GM12878 (cell line): ENCODE measurements around the gene MEGF6. TPM values are rescaled to one million over a fixed set of nuclear protein-coding genes. Genes with fewer than 3 reads are reported as not detected.

Experiments
- ATAC-seq: fragments of 200-7000 bp; cut with Tn5 transposase; 3 replicates; pipeline ENCODE4 v1.9.1; 2020; ENCODE audit warnings: mild to moderate bottlenecking, moderate library complexity
- BruUV-seq: library from RNA; stranded (reverse); fragments of 400-500 nt; replicated peaks from 2 replicates; lab custom pipeline; 2021; lab: Mats Ljungman, UMichigan
- CTCF ChIA-PET: fragments of 300-600 bp; sonication (Branson Sonifier 250); formaldehyde crosslinking; extraction: SDS; loops from one replicate; lab custom pipeline; 2021; ENCODE audit warnings: inconsistent platforms; lab: Yijun Ruan, JAX
- POLR2A ChIA-PET: fragments of 350-600 bp; formaldehyde crosslinking; extraction: SDS; loops from one replicate; lab custom pipeline; 2021; ENCODE audit warnings: inconsistent platforms; lab: Charles Lee
- RAD21 ChIA-PET: fragments of 300-600 bp; sonication (Branson Sonifier 250); formaldehyde crosslinking; loops from one replicate; lab custom pipeline; 2023; ENCODE audit warnings: antibody characterized with exemption; ENCODE audit not compliant: unreplicated experiment; lab: Charles Lee
- SMC1A ChIA-PET: fragments of 300-600 bp; sonication (Branson Sonifier 250); formaldehyde crosslinking; loops from one replicate; lab custom pipeline; 2023; ENCODE audit not compliant: unreplicated experiment, uncharacterized antibody; lab: Charles Lee
- DNase-seq: peaks from one replicate; pipeline ENCODE4 v3.0.0-alpha.2; 2011; ENCODE audit warnings: low read depth, low spot score
- FAIRE-seq: peaks from 3 replicates; lab custom pipeline; 2011; peaks lifted over from hg19 to GRCh38; lab: Jason Lieb, UNC
- H2AFZ ChIP-seq: 2 replicates; pipeline ENCODE4 v1.6.0; 2011; ENCODE audit warnings: low read depth, low read length, control low read depth; ENCODE audit not compliant: control insufficient read depth
- H3K27ac ChIP-seq: 2 replicates; pipeline ENCODE4 v1.5.1; 2011; ENCODE audit warnings: control low read depth; ENCODE audit not compliant: control insufficient read depth, insufficient read depth
- H3K27me3 ChIP-seq, 2 experiments: replicated peaks in 1 of 2; 2 replicates each; pipeline versions ENCODE4 v1.6.0 to v1.6.1; 2011; ENCODE audit warnings: low read length in 1 of 2; ENCODE audit not compliant: control insufficient read depth in 2 of 2, insufficient read depth in 2 of 2
- H3K36me3 ChIP-seq, 2 experiments: 2 replicates each; pipeline ENCODE4 v1.5.1; 2011; ENCODE audit warnings: low read length in 1 of 2; ENCODE audit not compliant: control insufficient read depth in 2 of 2, insufficient read depth in 2 of 2
- H3K4me1 ChIP-seq: 2 replicates; pipeline ENCODE4 v1.6.1; 2011; ENCODE audit warnings: mild to moderate bottlenecking, low read length, moderate library complexity, mixed read lengths; ENCODE audit not compliant: control insufficient read depth, insufficient read depth
- H3K4me2 ChIP-seq: 2 replicates; pipeline ENCODE4 v1.6.0; 2011; ENCODE audit warnings: control low read depth; ENCODE audit not compliant: control insufficient read depth, insufficient read depth
- H3K4me3 ChIP-seq: fragments of 200-600 bp; sonication (generic); 2 replicates; pipeline ENCODE4 v1.5.1; 2016
- H3K79me2 ChIP-seq: 2 replicates; pipeline ENCODE4 v1.6.0; 2011; ENCODE audit warnings: low read length; ENCODE audit not compliant: control insufficient read depth, insufficient read depth
- H3K9ac ChIP-seq: 2 replicates; pipeline ENCODE4 v1.8.0; 2011; ENCODE audit warnings: low read length, control low read depth, mixed read lengths; ENCODE audit not compliant: control insufficient read depth, insufficient read depth
- H3K9me3 ChIP-seq: replicated peaks from 3 replicates; pipeline ENCODE4 v1.5.1; 2011; ENCODE audit warnings: mild to moderate bottlenecking, low read length; ENCODE audit not compliant: control insufficient read depth, insufficient read depth
- H4K20me1 ChIP-seq: 2 replicates; pipeline ENCODE4 v1.6.0; 2011; ENCODE audit not compliant: control insufficient read depth, insufficient read depth
- BCL11A ChIP-seq: IDR thresholded peaks from 2 replicates; pipeline ENCODE4 v1.6.1; 2011; ENCODE audit warnings: low read depth, low read length
- CREM ChIP-seq: IDR thresholded peaks from 2 replicates; pipeline ENCODE4 v1.6.1; 2014; ENCODE audit warnings: antibody characterized with exemption, low read depth
- EZH2 ChIP-seq: IDR thresholded peaks from 2 replicates; pipeline ENCODE4 v1.6.1; 2012; ENCODE audit warnings: low read depth, mild to moderate bottlenecking, control low read depth, inconsistent platforms, low read length, borderline replicate concordance; ENCODE audit not compliant: control insufficient read depth
- HCFC1 ChIP-seq: fragments of 150-350 bp; IDR thresholded peaks from 2 replicates; pipeline ENCODE4 v1.6.1; 2014; ENCODE audit warnings: low read length
- MTA3 ChIP-seq: IDR thresholded peaks from 2 replicates; pipeline ENCODE4 v1.6.1; 2012; ENCODE audit warnings: low read length, inconsistent platforms, borderline replicate concordance
- MYB ChIP-seq: fragments of 150-350 bp; IDR thresholded peaks from 2 replicates; pipeline ENCODE4 v1.6.1; 2014; ENCODE audit warnings: mild to moderate bottlenecking, low read depth, low read length, borderline replicate concordance
- PML ChIP-seq: IDR thresholded peaks from 2 replicates; pipeline ENCODE4 v1.6.1; 2012; ENCODE audit warnings: low read length, inconsistent platforms
- POLR2AphosphoS5 ChIP-seq: IDR thresholded peaks from 2 replicates; pipeline ENCODE4 v1.6.1; 2011; ENCODE audit warnings: mild to moderate bottlenecking, low read length, inconsistent platforms
- RAD51 ChIP-seq: fragments of 450-650 bp; IDR thresholded peaks from 2 replicates; pipeline ENCODE4 v1.6.1; 2016; ENCODE audit warnings: moderate library complexity, mild to moderate bottlenecking, inconsistent platforms
- SIX5 ChIP-seq: IDR thresholded peaks from 2 replicates; pipeline ENCODE4 v1.6.1; 2011; ENCODE audit warnings: mild to moderate bottlenecking, low read depth, low read length, moderate library complexity; ENCODE audit not compliant: severe bottlenecking
- TBL1XR1 ChIP-seq: IDR thresholded peaks from 2 replicates; pipeline ENCODE4 v1.6.1; 2012; ENCODE audit warnings: low read depth, low read length, improper control_type of control experiment
- USF1 ChIP-seq: IDR thresholded peaks from 2 replicates; pipeline ENCODE4 v1.6.1; 2011; ENCODE audit warnings: borderline replicate concordance, low read depth, mild to moderate bottlenecking, moderate library complexity, mixed read lengths, low read length; ENCODE audit not compliant: insufficient read depth; ENCODE audit errors: extremely low read length
- WRNIP1 ChIP-seq: IDR thresholded peaks from 2 replicates; pipeline ENCODE4 v1.6.1; 2011; ENCODE audit warnings: low read depth, low read length, improper control_type of control experiment, borderline replicate concordance
- YBX1 ChIP-seq: fragments of 450-650 bp; IDR thresholded peaks from 2 replicates; pipeline ENCODE4 v1.6.1; 2016; ENCODE audit warnings: antibody characterized with exemption
- YY1 ChIP-seq: IDR thresholded peaks from 2 replicates; pipeline ENCODE4 v1.6.1; 2011; ENCODE audit warnings: low read depth, mild to moderate bottlenecking, low read length
- ZNF24 ChIP-seq: fragments of 450-650 bp; IDR thresholded peaks from 2 replicates; pipeline ENCODE4 v1.6.1; 2017; ENCODE audit warnings: antibody characterized with exemption, mild to moderate bottlenecking
- WGBS: methylation state at CpG from one replicate; pipeline ENCODE4 v1.1.6; 2016; ENCODE audit warnings: low lambda C conversion rate; ENCODE audit not compliant: insufficient replicate concordance, insufficient coverage; ENCODE audit errors: missing lambda C conversion rate; 5-methylcytosine and 5-hydroxymethylcytosine counted together
- in situ Hi-C: fragments of 300-500 bp; cut with MboI; formaldehyde crosslinking; loops from 9 replicates; pipeline ENCODE4 v1.14.3; 2018; ENCODE audit warnings: mixed read lengths
- intact Hi-C: fragments of 100-400 bp; cut with micrococcal nuclease; formaldehyde crosslinking; loops from one replicate; pipeline ENCODE4 v1.14.2; 2022; ENCODE audit not compliant: unreplicated experiment
- polyA plus RNA-seq, 11 experiments: library from polyadenylated mRNA; depleted of rRNA in 4 of 11; unstranded in 6 of 11; stranded (reverse) in 5 of 11; fragments of >200 nt; fragmentation: Nextera tagmentation in 4 of 11; fragmentation: Illumina TruSeq in 1 of 11; extraction: Ambion mirVana in 4 of 11; extraction: Trizol in 1 of 11; gene quantifications; 1 replicate in 1 of 11; 2 replicates in 10 of 11; pipeline versions ENCODE4 v1.2.1 to v1.2.3, GENCODE V29; 2011 to 2016; ENCODE audit warnings: inconsistent platforms in 2 of 11, missing spikeins in 2 of 11, low read depth in 1 of 11
- total RNA-seq, 4 experiments: library from RNA; depleted of rRNA in 3 of 4; stranded (reverse); fragments of >200 nt in 3 of 4; fragmentation: Illumina TruSeq in 1 of 4; extraction: Trizol in 1 of 4; gene quantifications; 2 replicates each; pipeline versions ENCODE4 v1.2.1 to v1.2.3, GENCODE V29; 2013 to 2021
- TF ChIP-seq, protein P1 (sequence below): fragments of 450-650 bp; IDR thresholded peaks from 2 replicates; pipeline ENCODE4 v1.6.1; 2017; ENCODE audit warnings: antibody characterized with exemption, mild to moderate bottlenecking, moderate library complexity
- TF ChIP-seq, protein P2 (sequence below): fragments of 450-650 bp; formaldehyde crosslinking; IDR thresholded peaks from 2 replicates; pipeline ENCODE4 v1.4.0; 2020; ENCODE audit warnings: mild to moderate bottlenecking, moderate library complexity

The MEGF6 gene
- total and polyA plus RNA-seq, 10 of the 15 experiments (the other 5 are each of a cell fraction or from before 2014, with no cell fraction given): 0.03 to 0.41 TPM; not detected in 8

- H3K4me3 ChIP-seq: no peak overlapping the region
- no peaks in the 10 kb centered on the region for H3K36me3 ChIP-seq
- DNase-seq: no peak
- no peaks in the 10 kb centered on the region; a peak in 1 of 4 replicates for H3K27me3 ChIP-seq
- H3K9me3 ChIP-seq: no peaks in the 10 kb centered on the region
- no peak overlapping the region for H3K27ac ChIP-seq
- SMC1A ChIA-PET: no interaction called here
- in situ Hi-C loops: no loop called here
- no peak overlapping the region for H2AFZ ChIP-seq
- TF ChIP-seq MTA3 (no peak), SIX5 (no peak), MYB (no peak), POLR2AphosphoS5 (no peak), PML (no peak), HCFC1 (no peak), USF1 (no peak), TBL1XR1 (no peak), RAD51 (no peak), ZNF24 (no peak), CREM (no peak), YY1 (no peak), WRNIP1 (no peak), EZH2 (no peak), BCL11A (no peak), YBX1 (no peak)
- TF ChIP-seq, protein P1, sequence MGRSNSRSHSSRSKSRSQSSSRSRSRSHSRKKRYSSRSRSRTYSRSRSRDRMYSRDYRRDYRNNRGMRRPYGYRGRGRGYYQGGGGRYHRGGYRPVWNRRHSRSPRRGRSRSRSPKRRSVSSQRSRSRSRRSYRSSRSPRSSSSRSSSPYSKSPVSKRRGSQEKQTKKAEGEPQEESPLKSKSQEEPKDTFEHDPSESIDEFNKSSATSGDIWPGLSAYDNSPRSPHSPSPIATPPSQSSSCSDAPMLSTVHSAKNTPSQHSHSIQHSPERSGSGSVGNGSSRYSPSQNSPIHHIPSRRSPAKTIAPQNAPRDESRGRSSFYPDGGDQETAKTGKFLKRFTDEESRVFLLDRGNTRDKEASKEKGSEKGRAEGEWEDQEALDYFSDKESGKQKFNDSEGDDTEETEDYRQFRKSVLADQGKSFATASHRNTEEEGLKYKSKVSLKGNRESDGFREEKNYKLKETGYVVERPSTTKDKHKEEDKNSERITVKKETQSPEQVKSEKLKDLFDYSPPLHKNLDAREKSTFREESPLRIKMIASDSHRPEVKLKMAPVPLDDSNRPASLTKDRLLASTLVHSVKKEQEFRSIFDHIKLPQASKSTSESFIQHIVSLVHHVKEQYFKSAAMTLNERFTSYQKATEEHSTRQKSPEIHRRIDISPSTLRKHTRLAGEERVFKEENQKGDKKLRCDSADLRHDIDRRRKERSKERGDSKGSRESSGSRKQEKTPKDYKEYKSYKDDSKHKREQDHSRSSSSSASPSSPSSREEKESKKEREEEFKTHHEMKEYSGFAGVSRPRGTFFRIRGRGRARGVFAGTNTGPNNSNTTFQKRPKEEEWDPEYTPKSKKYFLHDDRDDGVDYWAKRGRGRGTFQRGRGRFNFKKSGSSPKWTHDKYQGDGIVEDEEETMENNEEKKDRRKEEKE: no peak
- TF ChIP-seq, protein P2, sequence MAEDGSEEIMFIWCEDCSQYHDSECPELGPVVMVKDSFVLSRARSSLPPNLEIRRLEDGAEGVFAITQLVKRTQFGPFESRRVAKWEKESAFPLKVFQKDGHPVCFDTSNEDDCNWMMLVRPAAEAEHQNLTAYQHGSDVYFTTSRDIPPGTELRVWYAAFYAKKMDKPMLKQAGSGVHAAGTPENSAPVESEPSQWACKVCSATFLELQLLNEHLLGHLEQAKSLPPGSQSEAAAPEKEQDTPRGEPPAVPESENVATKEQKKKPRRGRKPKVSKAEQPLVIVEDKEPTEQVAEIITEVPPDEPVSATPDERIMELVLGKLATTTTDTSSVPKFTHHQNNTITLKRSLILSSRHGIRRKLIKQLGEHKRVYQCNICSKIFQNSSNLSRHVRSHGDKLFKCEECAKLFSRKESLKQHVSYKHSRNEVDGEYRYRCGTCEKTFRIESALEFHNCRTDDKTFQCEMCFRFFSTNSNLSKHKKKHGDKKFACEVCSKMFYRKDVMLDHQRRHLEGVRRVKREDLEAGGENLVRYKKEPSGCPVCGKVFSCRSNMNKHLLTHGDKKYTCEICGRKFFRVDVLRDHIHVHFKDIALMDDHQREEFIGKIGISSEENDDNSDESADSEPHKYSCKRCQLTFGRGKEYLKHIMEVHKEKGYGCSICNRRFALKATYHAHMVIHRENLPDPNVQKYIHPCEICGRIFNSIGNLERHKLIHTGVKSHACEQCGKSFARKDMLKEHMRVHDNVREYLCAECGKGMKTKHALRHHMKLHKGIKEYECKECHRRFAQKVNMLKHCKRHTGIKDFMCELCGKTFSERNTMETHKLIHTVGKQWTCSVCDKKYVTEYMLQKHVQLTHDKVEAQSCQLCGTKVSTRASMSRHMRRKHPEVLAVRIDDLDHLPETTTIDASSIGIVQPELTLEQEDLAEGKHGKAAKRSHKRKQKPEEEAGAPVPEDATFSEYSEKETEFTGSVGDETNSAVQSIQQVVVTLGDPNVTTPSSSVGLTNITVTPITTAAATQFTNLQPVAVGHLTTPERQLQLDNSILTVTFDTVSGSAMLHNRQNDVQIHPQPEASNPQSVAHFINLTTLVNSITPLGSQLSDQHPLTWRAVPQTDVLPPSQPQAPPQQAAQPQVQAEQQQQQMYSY: no peak
- TF ChIP-seq, all 136 proteins: peak for 0
- 8% methylated on average over 6 of the region's 13 CpGs for WGBS
- FAIRE-seq (no peak), ATAC-seq (no peak)
- Histone ChIP-seq H3K4me1 (no peaks in the 10 kb centered on the region), H3K4me2 (no peak overlapping the region), H4K20me1 (no peaks in the 10 kb centered on the region), H3K79me2 (no peaks in the 10 kb centered on the region), H3K9ac (no peak overlapping the region)
- BruUV-seq: no TSS peak
- RAD21 ChIA-PET: interaction anchor here (0.6 kb wide), 1 partner anchor 242 kb away, joined by 3 read pairs; no protein-coding TSS in a partner anchor
- intact Hi-C loops: no loop called here
- CTCF ChIA-PET: interaction anchor here (1.1 kb wide), 1 partner anchor 9 kb away, joined by 3 read pairs; no protein-coding TSS in a partner anchor
- POLR2A ChIA-PET: no interaction called here
Measured at GRCh38 chr1:3461934-3462275, 149.4 kb downstream of the MEGF6 start.
